Gastroesophageal sphincter (tissue), 3 donors: ENCODE measurements around the gene TMEM232.

Experiments used
- POLR2A ChIP-seq, 2 donors: fragments of 450-650 bp; IDR thresholded peaks; one replicate each; pipeline ENCODE4 v1.6.1; 2017; ENCODE audit warnings: antibody characterized with exemption in 2 of 2, mild to moderate bottlenecking in 2 of 2, moderate library complexity in 1 of 2
- TF ChIP-seq, protein P1 (sequence below), 4 experiments: fragments of 200-600 bp in 2 of 4; fragments of 450-650 bp in 2 of 4; sonication (generic) in 1 of 4; IDR thresholded peaks; one replicate each; pipeline ENCODE4 v1.5.1; 2017 to 2019; ENCODE audit warnings: antibody characterized with exemption in 4 of 4, mild to moderate bottlenecking in 2 of 4, moderate library complexity in 2 of 4

DNA sequence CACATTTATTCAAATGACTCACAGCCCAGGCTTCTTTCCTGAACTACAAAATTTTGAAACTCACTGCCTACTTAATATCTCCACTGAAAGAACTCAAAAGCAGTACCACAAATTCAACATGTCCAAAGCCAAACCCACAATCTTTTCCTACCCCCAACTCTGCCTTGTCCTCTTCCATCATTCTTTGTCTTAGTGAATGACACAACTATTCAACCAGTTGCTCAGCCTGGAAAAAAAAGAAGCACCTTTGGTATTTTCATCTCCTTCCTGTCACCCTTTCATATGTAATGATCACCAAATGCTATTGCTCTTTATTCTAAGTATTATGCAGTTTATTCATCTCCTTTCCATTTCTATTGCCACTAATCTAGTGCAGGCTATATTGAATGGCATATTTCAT, 216.3 kb downstream of the TMEM232 start:
- TF ChIP-seq, protein P1, sequence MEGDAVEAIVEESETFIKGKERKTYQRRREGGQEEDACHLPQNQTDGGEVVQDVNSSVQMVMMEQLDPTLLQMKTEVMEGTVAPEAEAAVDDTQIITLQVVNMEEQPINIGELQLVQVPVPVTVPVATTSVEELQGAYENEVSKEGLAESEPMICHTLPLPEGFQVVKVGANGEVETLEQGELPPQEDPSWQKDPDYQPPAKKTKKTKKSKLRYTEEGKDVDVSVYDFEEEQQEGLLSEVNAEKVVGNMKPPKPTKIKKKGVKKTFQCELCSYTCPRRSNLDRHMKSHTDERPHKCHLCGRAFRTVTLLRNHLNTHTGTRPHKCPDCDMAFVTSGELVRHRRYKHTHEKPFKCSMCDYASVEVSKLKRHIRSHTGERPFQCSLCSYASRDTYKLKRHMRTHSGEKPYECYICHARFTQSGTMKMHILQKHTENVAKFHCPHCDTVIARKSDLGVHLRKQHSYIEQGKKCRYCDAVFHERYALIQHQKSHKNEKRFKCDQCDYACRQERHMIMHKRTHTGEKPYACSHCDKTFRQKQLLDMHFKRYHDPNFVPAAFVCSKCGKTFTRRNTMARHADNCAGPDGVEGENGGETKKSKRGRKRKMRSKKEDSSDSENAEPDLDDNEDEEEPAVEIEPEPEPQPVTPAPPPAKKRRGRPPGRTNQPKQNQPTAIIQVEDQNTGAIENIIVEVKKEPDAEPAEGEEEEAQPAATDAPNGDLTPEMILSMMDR (IDR thresholded peaks at IDR 0.05): no peak
- TF ChIP-seq POLR2A (IDR thresholded peaks at IDR 0.05): no peak
